ENCODE results near the gene DHX16. TPM values are rescaled to one million over a fixed set of nuclear protein-coding genes. Genes with fewer than 3 reads are reported as not detected.

Gene DHX16
- total RNA-seq, 4 donors from 2014 or later, result 19.5 to 28.1 (median 24.3) TPM

DNA sequence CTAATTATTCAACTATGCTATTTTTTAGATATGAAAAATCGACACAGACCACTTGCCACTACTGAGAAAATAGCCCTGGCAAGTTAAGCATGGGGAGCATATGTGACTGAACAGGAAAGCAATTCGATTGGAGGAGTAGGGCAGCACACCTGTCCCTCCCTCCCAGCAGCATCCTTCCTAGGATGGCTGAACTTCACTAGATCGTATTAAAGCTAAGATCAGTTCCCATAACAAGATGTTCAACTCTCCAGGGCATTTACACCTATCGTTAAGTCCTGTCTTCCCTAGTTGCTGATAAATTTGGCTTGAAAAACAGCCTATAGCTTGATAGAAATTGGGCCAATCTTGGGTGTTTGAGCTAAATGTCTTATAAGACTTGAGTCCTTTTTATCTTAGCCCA, 62.7 kb downstream of the DHX16 start:
- ATAC-seq (ENCODE audit: low FRiP score), result no peak
- no peak for DNase-seq (ENCODE audit: low spot score)
- no peak for TF ChIP-seq CTCF (IDR thresholded peaks at IDR 0.05)

DNA sequence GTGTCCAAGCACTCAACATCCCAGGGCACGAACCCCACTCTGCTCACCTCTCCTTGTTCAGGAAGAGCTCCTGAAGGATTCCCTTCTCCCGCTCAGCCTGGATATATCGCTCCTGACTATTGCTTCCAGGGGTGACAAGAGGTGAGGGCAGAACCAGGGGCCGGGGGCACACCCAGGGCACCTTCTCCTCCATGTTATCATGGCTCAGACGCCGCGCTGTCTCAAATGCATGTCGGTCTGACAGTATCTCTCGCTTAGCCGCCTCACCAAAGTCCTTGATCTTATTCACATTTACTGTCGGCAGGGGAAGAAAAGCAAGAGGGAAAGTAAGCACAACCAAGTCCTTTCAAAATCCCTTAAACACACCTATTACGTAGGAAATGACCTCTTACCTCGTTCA, 68.8 kb downstream of the DHX16 start:
- TF ChIP-seq CTCF (IDR thresholded peaks at IDR 0.05), result no peak
- ATAC-seq (ENCODE audit: low FRiP score) (no peak), DNase-seq (ENCODE audit: low spot score) (no peak)

Other genes with a start within 250 kb of the DHX16 start
- gene HLA-E, start 183.5 kb downstream of the DHX16 start, total RNA-seq, result 1,000 to 10,000 TPM in 1 of 4 donors, 100 to 1,000 TPM in 3; 562 to 1,653 (median 781) TPM
- 10 to 100 TPM; 40.1 to 50.6 (median 43.7) TPM for gene GNL1, start 116.5 kb downstream of the DHX16 start, total RNA-seq
- 10 to 100 TPM in 1 of 4 donors, 1 to 10 TPM in 3; 5.0 to 10.4 (median 7.5) TPM for gene PRR3, start 115.7 kb downstream of the DHX16 start, total RNA-seq
- 10 to 100 TPM; 34.4 to 86.0 (median 51.1) TPM for gene ABCF1, start 101.6 kb downstream of the DHX16 start, total RNA-seq
- gene PPP1R10, start 55.8 kb downstream of the DHX16 start, total RNA-seq, result 10 to 100 TPM; 26.3 to 89.4 (median 42.0) TPM
- gene MRPS18B, start 55.2 kb downstream of the DHX16 start, total RNA-seq, result 10 to 100 TPM; 35.7 to 67.4 (median 43.0) TPM
- 1 to 10 TPM; 3.2 to 7.1 (median 5.8) TPM for gene ATAT1, start 46.1 kb downstream of the DHX16 start, total RNA-seq
- gene C6orf136, start 25.9 kb downstream of the DHX16 start, total RNA-seq, result 10 to 100 TPM in 1 of 4 donors, 1 to 10 TPM in 3; 4.7 to 11.2 (median 7.3) TPM
- 10 to 100 TPM; 25.5 to 55.7 (median 43.4) TPM for gene PPP1R18, start 13.6 kb upstream of the DHX16 start, total RNA-seq
- 1 to 10 TPM; 2.9 to 5.8 (median 3.7) TPM for gene NRM, start 18.0 kb upstream of the DHX16 start, total RNA-seq
- gene MDC1, start 44.3 kb upstream of the DHX16 start, total RNA-seq, result 10 to 100 TPM in 1 of 4 donors, 1 to 10 TPM in 3; 6.2 to 15.0 (median 7.2) TPM
- gene TUBB, start 47.3 kb upstream of the DHX16 start, total RNA-seq, result 100 to 1,000 TPM; 229 to 281 (median 256) TPM
- gene FLOT1, start 69.7 kb upstream of the DHX16 start, total RNA-seq, result 100 to 1,000 TPM in 3 of 4 donors, 10 to 100 TPM in 1; 90.2 to 156 (median 142) TPM
- gene IER3, start 71.5 kb upstream of the DHX16 start, total RNA-seq, result 100 to 1,000 TPM in 1 of 4 donors, 10 to 100 TPM in 2, 1 to 10 TPM in 1; 6.8 to 224 (median 43.4) TPM
- gene DDR1, start 211.5 kb upstream of the DHX16 start, total RNA-seq, result 10 to 100 TPM in 3 of 4 donors, 1 to 10 TPM in 1; 9.9 to 77.3 (median 48.7) TPM
- 10 to 100 TPM; 10.3 to 22.2 (median 14.7) TPM for gene GTF2H4, start 235.2 kb upstream of the DHX16 start, total RNA-seq
- gene VARS2, start 241.2 kb upstream of the DHX16 start, total RNA-seq, result 10 to 100 TPM; 14.0 to 18.8 (median 16.6) TPM

All from omental fat pad (tissue), 4 donors.